ENCODE measurements around the gene CPVL.

CPVL gene

DNA sequence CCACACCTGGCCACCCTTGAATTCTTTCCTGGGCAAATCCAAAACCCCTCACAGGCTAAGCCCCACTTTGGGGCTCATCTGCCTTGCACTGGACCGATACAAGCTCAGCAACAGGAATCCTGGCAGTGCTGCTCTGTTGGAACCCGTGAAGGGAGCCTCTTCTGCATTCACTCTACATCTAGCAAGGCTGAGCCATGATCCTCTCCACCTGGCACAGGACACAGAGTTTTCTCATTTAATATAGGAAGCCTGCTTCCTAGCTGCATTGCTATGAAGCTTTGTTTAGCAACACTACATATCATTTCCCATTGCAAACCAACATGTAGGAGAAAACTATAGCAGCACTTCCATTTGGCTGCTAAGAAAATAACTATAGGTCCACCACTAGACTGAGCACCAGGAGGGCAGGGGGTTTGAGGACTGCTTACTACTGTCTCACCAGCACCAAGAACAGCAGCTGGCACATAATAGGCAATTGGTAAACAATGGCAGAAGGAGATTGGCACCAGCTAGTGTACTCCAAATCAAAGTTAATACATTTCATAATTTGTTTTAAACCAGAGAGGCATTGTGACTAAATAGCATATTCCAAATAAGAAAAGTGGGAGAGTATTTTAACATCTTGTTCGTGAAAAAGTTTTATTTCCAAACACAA, 56.1 kb downstream of the CPVL start:
- no peak for DNase-seq

DNA sequence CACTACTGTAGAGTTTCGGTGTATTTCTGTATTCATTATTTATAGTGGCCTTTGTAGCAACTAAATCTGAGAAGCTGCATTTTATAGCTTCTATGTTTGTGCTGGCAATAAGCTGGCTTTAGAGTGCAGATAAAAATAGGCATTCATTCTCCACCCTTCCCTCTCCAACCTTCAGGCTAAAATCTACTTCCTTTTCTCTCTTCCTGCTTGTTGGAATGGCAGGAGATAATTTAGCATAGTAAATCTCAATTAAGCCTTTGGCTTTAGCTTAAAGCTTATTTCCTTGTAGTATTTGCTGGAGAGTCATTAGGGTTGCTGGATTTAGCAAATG, 58.5 kb downstream of the CPVL start:
- no peak for DNase-seq

DNA sequence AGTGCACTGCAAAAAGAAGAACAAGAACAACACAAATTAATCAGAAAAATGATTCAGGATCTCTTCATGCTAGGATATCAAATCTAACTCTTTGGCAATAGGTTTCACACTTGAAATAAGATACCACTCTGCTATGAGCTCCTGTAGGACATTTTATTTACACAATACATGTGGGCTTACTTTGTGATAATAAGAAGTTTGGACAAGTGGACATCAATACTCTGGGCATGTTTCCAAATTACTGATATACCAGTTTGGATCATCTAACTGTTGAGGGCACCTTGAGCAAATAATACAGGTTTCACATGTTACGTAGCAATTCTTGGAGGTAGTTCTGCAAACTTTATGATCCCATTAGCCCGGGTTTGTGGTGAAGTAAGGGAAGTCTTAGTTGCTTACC, 59.8 kb downstream of the CPVL start:
- DNase-seq = no peak

DNA sequence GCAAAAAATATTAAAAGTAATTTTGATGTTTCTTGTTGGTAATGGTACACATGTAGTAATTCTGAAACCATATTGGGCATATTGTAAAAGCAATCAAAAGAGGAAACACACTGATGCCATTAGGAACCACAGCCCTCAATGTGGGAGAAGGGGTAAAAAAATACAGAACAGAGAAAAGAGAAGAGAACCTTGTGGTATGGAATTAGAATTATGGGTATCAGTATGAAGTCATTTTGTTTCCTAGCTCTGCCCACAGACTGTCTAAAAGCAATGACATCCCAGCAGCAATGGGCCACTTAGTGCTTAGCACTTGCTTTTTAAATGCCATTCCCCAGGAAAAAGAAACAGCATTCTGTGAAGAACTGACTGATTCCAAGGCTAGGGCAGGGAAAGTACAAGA, 61.5 kb downstream of the CPVL start:
- DNase-seq = no peak

DNA sequence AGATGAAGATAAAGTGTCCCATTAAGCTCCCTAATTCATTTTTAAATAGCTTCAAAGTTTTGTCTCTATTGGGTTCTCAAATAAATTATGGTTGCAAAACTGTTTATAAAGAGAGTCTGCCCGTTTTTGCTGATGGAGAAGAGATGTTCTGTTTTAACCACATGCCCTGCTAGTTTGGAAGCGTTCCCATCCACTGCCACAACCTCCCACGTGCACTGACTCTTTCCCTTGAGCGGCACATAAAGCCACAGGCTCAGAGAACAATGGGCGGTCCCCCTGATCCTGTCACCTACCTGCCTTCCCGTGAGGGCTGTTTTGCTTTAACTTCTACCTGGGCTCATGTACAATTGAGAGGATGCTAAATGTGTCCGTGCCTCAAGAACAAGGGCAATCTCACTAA, 65.5 kb downstream of the CPVL start:
- DNase-seq = no peak

DNA sequence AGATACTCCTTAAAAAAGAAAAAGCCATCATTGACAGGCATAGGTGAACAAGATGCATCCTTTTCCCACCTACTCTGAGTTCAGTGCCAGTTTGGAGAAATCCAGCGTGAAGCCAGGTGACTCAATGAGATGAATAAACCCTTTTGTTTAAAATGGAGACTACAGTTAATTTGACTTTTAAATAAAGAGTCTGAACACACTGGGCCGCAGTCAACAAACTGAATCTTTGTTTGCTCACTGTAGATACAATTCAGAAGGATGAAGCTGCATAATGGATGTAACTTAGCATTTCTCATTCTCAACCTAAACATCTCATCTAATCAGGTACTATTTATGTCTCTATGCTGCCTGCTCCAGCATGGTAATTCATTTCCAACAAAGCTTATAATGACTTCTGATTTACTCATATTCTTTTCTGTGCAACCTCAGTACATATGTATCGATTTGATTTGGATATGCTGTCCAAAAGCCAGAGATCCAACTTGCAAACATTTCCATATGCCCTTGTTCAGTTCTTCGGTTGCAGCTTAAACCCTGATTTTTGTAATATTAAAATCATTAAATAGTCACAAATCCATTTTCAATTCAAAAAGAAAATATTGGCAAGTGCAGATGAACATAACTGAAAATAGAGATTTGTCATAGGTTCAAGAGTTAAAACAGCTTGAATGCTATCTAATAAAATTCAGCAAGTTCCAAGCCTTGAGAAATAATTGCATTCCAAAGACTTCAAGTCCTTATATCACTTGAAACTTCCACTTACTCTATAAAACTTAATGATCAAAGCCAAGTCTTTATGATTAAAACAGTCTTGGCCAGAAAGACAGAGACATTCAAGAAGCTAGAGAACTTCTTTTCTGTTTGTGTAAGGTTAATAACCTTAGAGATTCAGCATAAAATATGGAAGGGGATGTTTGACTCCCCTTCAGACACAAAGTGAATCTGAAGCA, 67.8 kb downstream of the CPVL start:
- peak in 1 of 2 experiments; percentile 35 for DNase-seq

DNA sequence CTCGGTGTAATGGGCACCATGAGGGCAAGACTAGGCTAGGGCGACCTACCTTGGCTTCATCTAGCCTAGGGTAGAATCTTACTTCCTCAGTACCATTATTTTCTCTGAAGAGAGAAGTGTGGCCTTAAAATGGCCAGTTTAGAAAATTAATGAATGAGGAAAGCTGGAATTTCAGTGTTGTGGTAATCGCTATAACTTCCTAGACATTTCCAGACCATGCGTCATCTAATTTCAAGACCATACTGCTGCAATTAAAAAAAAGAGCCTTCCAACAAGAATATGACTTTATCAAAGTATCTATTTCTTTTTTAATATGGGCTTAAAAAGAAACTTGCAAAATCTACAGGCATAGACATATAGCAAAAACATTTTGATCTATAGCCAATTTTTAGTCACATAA, 68.5 kb downstream of the CPVL start:
- no peak for DNase-seq

DNA sequence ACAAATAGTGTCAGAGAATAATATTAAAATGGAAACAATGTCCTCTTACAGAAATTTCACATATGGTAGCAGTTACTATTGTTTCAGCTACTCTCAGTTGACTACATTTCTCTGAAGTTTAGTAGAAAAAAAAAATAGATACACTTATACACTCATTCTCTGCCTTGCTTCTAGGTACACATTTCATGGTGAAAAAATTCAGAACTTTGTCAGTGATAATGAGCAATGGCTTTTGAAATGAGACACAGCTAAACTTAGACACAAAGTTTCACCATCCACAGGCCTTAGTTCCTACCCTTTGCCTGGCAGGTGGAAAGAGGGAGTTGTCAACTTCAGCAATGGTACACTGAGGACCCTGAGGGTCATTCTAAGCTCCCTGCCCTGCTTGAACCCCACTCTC, 69.2 kb downstream of the CPVL start:
- DNase-seq = no peak

DNA sequence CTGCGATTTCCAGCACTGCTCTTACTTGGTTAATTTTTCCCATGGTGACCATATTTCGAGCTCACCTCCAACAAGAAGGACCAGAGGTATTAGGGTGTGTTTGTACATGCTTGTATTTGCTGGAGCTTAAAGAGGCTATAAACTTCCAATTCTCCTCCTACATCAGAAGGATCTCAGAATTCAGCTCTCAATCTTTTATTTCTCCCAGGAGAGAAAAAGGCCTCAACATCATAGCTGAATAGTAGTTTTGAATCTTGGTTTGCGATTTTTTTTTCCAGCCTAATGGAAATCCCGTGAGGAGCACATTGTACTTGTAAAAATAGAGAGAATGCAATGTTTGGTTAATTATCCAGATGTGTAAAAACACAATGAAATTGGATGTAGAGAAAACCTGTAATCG, 69.7 kb downstream of the CPVL start:
- no peak for DNase-seq

DNA sequence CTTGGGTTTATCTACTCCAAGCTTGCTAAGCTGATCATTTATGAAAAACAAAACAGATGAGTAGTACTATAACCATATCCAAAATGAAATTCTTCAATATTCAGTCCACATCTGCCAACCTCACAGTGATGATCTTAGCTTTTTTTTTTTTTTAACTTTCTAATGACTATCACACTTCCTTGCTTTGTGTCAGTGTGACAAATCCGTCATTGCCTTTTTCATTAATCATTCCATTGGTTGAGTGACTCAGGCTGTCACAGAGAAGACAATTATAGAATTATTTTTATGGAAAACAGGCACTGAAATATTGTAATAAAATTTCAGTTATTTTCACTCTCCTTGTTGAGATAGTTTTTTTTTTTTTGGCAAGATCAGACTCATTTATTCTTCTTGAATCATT, 70.7 kb downstream of the CPVL start:
- DNase-seq = no peak

DNA sequence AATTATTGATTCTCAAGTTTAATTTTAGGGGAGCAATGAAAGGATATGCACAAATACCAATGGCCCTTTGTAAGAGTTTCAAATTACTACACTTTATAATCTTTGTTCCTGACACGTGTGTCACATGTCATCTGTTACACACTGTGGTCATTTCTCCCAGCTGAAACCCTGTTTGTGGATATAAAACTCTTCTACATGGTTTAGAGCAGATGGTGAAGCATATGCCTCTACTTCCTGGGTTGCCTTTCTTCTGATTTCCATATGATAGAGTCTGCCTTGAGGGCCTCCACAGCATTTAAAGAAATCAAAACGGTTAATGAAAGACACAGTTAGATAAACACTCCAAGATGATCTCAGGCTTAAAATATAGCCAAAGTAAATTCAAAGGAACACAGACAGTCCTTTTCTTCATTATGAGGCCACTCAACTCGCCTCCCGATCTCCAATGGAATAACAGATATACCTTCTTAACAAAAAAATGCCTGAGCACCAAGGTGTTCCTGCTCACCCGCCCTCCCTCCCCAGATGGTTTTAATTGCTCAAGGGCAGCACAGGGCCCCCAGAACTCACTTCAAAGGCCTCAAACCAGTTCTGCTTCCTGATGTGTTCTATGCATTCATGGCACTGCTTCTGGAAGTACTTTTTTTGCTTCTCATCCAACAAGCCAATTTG, 75.0 kb downstream of the CPVL start:
- no peak for DNase-seq

DNA sequence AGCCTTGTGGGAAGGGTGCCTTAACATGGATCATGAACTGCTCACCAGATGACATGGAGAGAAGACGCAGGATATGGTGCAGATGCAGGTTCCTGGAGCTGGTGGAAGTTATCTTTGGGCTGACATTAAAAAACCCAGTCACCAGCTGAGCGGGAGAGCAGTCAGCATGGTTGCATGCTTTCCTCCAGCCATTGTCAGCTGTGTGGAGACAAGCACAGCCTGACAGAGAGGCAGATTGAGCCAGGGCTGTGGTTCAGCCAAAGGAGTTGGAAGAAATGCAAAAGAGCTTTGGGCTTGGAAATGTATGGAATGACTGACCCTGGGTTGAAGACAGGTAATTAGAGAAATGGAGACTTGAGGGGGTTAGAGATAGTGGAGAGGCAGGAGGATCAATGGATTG, 79.7 kb downstream of the CPVL start:
- no peak for DNase-seq

DNA sequence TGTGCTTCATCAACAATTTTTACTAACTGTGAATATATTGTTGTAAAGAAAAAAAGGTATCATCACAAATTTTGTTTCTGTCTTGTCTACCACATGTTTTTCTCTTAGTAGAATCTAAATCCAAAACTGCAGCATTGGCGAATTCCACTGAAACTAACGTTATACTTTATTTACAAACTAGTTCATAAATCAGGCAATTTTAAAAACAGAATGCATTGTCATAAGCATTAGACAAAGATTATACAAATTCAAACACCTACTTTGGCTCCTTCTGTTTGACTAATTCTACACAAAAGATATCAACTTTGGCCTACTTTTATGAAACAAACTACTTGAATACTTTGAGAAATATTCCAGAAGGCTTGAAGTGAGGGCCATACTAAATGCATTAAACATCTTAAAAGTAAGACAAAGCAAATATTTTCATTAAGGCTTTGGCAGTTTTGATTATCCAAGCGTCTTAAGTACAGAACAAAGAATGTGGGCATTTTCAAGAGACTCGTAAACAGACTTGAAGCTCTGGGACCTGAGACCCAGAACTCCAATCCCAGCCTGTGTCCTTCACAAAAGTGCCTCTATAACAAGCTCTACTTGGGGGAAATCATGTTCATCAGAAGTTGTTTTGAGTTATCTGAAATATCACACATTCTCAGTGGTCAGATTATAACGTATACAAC, 81.0 kb downstream of the CPVL start:
- DNase-seq = no peak

DNA sequence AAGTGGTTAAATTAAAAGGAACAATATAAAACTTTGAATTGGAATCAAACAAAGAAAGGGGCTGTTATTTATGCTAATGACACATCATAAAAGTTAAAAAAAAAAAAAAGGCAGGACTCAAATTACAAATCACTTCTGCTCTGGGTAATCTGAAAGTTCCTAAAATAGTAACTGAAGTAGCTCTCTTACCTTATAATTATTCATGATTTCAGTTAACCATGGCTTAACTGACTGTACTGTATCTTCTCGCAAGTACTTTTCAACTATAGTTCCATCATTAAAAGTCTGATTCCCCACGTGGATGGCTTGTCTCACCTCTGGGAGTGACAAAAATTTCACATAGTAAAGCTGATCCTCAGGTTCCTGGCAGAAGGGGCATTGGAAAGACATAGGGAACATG, 82.5 kb downstream of the CPVL start:
- DNase-seq = no peak

DNA sequence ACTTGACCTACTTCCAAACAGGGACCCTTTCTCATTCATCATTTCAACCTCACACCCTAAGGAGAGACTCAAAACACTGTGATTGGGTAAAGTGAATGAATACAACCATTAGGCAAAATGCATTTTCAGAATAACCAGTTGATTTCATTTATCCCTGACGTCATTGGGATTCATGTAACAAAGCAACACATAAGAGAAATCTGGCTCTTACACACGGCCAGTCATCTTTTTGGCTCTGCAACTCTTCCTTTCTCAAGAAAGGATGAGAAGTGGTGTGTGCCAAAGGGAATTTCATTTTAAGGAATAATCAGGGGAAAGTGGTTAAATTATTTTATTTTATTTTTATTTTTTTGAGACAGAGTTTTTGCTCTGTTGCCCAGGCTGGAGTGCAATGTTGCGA, 83.1 kb downstream of the CPVL start:
- no peak for DNase-seq

DNA sequence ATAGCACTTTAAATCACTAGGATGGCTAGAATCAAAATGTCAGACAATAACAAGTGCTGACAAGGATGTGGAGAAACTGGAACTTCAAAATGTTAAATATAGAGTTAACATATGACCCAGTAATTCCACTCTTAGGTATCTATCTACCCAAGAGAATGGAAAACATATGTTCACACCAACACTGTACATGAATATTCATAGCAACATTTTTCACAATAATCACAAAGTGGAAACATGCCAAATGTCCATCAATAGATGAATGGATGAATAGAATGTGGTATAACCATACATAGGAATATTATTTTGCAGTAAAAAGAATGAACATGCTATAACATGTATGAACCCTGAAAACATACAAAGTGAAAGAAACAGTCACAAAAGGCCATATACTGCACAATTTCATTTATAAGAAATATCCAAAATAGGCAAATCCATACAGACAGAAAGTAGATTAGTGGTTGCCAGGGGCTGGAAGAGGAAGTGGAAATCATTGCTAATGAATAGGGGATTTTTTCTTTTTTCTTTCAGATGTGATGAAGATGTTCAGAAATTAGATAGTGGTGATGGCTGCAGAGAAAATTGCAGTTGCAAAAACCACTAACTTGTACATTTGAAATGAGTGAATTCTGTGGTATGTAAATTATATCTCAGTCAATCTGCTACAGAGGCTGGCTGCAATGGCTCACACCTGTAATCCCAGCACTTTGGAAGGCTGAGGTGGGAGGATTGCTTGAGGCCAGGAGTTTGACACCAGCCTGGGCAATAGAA, 93.0 kb downstream of the CPVL start:
- DNase-seq = no peak

DNA sequence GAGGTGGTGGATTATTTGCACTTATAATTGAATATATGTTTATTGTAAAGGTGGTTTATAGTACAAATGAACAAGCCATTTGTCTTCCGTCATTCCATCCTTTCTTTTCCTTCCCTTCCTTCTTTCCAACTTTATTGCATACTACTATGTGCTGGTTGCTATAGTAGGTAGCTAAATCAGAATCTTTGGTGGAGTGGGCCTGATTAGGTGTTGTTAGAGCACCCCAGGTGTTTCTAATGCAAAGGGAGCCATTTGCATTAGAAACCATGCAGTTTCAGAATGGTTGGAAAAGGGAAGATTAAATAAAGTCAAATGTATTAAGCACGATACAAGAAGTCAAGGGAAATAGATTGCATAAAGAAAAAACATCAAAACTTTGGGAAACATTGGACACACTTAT, 99.4 kb downstream of the CPVL start:
- no peak for DNase-seq

DNA sequence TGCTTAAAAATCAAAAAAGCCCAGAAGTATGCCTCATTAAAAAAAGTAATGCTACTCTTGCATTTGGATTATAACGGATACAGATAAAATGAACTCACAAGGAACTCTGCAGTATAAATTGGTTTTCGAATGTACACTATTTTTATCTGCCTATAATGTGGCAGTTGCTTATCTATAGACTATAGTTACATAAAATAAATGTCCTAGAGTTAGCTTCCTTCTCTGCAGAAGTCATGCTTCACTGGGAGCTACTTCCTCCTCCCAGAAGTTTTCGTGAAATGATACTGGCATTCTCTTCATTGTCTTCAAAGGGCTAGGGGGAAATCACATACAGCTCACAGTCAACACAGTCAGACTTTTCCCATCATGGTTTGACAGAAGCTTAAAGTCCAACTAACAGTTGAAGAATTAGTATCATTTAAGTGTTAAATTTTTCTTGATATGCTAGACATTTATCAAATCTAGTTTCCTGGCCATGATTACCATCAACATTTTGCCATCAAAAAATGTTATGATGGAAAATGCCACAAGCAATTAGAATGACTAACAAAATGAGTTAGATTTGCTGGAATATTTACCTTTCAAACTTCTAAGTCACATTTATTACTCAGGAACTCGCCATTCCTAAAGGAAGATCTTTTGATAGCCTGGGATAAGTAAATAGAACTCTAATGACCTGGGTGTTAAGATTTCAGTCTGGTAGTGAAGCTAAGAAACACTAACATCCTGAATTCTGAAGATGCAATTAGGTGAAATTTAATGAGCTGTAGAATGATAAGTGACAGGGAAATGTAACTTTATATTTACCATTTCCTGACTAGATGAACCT, 100.9 kb downstream of the CPVL start:
- no peak for DNase-seq

DNA sequence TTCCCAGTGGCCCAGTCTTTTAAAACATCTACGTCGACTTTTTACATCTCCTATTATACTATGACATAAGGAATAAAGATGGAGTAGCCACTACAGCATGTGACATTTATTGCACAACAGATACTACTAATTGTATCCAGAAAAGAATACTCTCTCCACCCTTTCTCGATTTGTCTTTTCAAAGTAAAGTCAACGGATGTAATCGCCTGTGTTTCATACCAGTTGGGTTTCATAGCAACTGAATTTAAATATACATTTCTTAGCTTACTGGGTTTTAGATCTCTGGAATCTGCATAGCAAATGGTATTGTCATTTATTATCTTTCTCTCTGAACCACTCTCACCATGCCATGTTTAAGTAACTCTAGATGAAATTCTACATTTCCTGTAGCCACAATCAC, 101.8 kb downstream of the CPVL start:
- DNase-seq = no peak

DNA sequence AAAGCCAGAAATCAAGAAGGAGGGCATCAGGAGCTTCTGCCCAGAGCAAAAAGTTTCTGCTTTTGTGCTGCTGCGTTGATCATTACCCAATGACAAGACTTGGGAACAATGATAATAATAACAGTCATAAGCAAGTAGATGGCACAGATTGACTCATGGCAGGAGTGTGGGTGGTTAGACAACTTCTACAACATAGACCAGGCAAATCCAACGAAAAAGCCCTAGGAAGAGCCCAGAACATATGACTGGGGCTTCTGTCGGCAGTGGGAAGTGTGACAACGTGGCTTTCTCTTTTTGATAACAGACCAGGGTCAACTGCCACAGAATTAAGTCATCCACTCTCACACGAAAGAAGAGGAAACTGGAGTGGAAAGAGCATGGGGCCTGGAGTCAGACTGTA, 102.8 kb downstream of the CPVL start:
- DNase-seq = no peak

DNA sequence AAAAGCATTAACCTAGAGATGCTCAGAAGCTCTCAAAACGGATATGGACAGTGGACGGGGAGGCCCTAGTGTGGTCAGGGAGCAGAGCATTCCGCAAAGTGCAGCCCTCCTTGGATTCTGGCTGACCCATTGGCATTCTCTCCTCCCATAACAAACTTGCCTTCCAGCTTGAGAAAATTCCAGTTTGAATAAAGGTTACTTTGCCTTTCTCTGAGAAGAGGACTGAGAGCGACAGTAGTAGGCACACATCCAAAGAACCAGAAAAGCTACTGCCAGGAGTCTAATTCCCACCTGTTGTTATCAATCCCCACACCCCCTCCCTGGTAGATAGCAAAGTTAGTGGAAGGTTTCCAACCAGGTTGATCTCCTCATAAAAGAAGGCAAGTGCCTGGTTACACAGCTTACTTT, 103.5 kb downstream of the CPVL start:
- no peak for DNase-seq

DNA sequence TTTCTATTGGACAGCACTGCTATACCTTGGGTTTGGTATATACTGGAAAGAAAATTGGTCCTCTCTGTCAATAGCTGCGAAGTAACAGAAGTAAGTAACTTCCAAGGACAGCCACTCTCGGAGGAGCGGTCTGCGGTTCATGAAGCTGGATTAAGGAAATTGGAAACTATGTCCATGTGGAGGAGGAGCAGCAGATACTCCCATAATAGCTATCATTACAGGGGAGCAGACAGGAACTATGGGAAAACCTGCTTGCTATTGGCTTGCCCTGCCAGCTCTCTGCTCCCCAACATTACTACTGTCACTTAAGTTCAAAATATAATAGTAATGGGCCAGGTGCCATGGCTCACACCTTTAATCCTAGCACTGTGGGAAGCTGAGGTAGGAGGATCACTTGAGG, 104.3 kb downstream of the CPVL start:
- no peak for DNase-seq

All from NCI-H1930 (cell line).